T-helper 1 cell treated with Interleukin-12 subunit alpha and Interleukin-12 subunit beta and Interleukin-4 antibody, amounts not matched to agents 30 μg/mL and 1 μg/mL, for 36 hours (primary cell): ENCODE results near the gene SDK1.
"Not testable (repeated sequence)": the region's sequence is repeated elsewhere in the genome, so short reads cannot be mapped to it uniquely, and the experiment has no call there.

Experiments used
- H3K27ac Mint-ChIP-seq: one replicate; pipeline ENCODE4 v1.8.0; 2021; ENCODE audit warnings: mild to moderate bottlenecking, mixed read lengths
- H3K27me3 Mint-ChIP-seq: one replicate; pipeline ENCODE4 v1.8.0; 2021; ENCODE audit warnings: low read depth, mixed read lengths
- H3K36me3 Mint-ChIP-seq: one replicate; pipeline ENCODE4 v1.8.0; 2021; ENCODE audit warnings: low read depth, mixed read lengths
- H3K4me1 Mint-ChIP-seq: one replicate; pipeline ENCODE4 v1.8.0; 2021; ENCODE audit warnings: low read depth, mixed read lengths
- H3K4me3 Mint-ChIP-seq: one replicate; pipeline ENCODE4 v1.8.0; 2021; ENCODE audit warnings: mild to moderate bottlenecking, moderate library complexity, mixed read lengths
- H3K9me3 Mint-ChIP-seq: one replicate; pipeline ENCODE4 v1.8.0; 2021; ENCODE audit warnings: mixed read lengths

SDK1 gene

DNA sequence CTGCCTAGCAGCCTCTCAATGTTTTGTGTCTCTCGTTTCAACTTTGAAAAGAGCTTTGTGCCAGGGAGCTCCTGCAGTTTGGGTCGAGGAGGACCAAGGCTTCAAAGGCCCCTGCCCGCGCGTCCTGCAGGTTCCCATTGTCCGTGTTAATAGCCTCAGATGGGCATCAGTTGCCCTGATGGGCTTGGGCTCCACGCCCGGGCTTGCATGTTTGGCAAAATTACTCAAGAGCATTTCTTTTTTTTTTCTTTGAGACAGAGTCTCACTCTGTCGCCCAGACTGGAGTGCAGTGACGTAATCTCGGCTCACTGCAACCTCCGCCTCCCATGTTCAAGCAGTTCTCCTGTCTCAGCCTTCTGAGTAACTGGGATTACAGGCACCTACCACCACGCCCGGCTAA is 636.6 kb downstream of the SDK1 start:
- H3K27ac Mint-ChIP-seq: no peak overlapping the region
- no peaks in the 10 kb centered on the region for H3K4me1 Mint-ChIP-seq
- H3K27me3 Mint-ChIP-seq: no peaks in the 10 kb centered on the region
- no peaks in the 10 kb centered on the region for H3K36me3 Mint-ChIP-seq
- H3K4me3 Mint-ChIP-seq: no peak overlapping the region
- no peaks in the 10 kb centered on the region for H3K9me3 Mint-ChIP-seq

GRCh38 chr7:3941706-3942105 is 640.7 kb downstream of the SDK1 start:
- H3K9me3 Mint-ChIP-seq, H3K4me1 Mint-ChIP-seq, H3K4me3 Mint-ChIP-seq, H3K27me3 Mint-ChIP-seq, H3K36me3 Mint-ChIP-seq, H3K27ac Mint-ChIP-seq: not testable (repeated sequence)

GRCh38 chr7:3942276-3942675 is 641.2 kb downstream of the SDK1 start:
- Mint-ChIP-seq H3K27me3 (no peaks in the 10 kb centered on the region), H3K4me3 (no peak overlapping the region), H3K9me3 (no peaks in the 10 kb centered on the region), H3K36me3 (no peaks in the 10 kb centered on the region), H3K27ac (no peak overlapping the region), H3K4me1 (no peaks in the 10 kb centered on the region)

DNA sequence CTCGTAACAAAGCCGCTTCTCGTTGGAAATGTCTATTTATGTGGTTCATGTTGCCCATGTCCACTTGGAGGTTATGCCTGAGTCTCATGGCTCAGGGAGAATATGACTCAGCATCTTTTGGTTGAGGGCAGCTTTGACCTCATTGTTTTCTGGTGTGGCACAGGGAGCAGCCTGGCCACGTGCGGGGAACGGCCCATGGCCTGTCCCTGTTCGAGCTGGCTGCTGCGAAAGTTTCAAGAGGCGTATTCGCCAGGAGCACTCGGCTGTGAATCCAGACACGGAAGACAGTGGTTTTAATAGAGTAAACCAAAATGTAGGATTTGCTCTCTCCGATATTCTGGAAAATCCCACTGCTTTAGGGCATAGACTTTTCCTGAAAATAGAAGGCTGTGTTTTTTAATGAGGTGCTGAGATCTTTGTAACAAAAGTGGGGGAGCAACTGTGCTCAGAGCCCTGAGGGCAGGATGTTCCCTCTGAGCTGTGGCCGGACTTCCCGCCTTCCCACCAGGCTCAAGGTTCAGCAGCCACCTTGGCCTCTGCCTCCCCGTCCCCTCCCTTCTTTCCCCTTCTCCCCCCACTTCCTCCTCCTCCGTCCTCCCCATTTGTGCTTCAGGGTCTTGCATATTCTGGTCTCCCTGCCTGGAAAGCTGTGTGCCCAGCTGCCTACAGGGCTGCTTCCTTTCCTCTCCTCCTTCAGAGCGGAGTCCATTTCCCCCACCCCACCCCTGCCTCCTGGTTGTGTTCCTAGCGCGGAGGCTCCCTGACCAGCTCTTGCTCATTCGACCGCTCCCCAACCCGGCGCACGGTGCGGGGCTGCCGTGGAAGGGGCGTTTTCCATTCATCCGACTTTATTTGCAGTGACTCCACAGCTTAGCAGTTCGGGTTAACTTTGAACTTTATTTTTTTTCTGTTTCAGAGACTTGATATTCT is 642.0 kb downstream of the SDK1 start:
- Mint-ChIP-seq H3K27me3 (no peaks in the 10 kb centered on the region), H3K4me1 (no peaks in the 10 kb centered on the region), H3K9me3 (no peaks in the 10 kb centered on the region), H3K36me3 (no peaks in the 10 kb centered on the region), H3K4me3 (no peak overlapping the region), H3K27ac (no peak overlapping the region)

- no peaks in the 10 kb centered on the region for H3K36me3 Mint-ChIP-seq
- H3K9me3 Mint-ChIP-seq: no peaks in the 10 kb centered on the region
- H3K27me3 Mint-ChIP-seq: no peaks in the 10 kb centered on the region
These were observed 642.9 kb downstream of the SDK1 start for GRCh38 chr7:3943779-3944520.

GRCh38 chr7:3949242-3949640 is 648.2 kb downstream of the SDK1 start:
- Mint-ChIP-seq H3K27me3 (no peaks in the 10 kb centered on the region), H3K4me3 (no peak overlapping the region), H3K9me3 (no peaks in the 10 kb centered on the region), H3K4me1 (no peaks in the 10 kb centered on the region), H3K27ac (no peak overlapping the region), H3K36me3 (no peaks in the 10 kb centered on the region)

More at GRCh38 chr7:3943779-3944520, 642.9 kb downstream of the SDK1 start:
- H3K4me3 Mint-ChIP-seq: no peak overlapping the region
- H3K27ac Mint-ChIP-seq: no peak overlapping the region
- no peaks in the 10 kb centered on the region for H3K4me1 Mint-ChIP-seq

DNA sequence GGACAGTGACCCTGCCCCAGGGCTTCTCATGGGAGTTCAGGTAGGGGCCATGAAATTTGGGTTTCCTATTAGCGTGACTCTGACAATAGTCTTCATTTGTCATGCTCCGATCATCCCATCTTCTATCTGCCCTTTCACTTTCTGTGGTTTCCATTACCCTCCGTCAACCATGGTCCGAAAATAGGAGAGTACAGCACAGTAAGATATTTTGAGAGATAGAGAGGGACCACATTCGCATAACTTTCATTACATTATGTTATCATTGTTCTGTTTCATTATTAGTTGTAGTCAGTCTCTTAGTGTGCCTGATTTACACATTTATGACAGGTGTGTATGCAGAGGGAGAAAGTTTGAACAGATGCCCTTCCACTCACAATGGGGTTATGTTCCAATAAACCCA is 649.2 kb downstream of the SDK1 start:
- H3K9me3 Mint-ChIP-seq: no peaks in the 10 kb centered on the region
- H3K36me3 Mint-ChIP-seq: no peaks in the 10 kb centered on the region
- H3K27me3 Mint-ChIP-seq: no peaks in the 10 kb centered on the region
- H3K27ac Mint-ChIP-seq: no peak overlapping the region
- no peaks in the 10 kb centered on the region for H3K4me1 Mint-ChIP-seq
- no peak overlapping the region for H3K4me3 Mint-ChIP-seq

- H3K27ac Mint-ChIP-seq: no peak overlapping the region
- H3K27me3 Mint-ChIP-seq: no peaks in the 10 kb centered on the region
- H3K9me3 Mint-ChIP-seq: no peaks in the 10 kb centered on the region
- H3K4me3 Mint-ChIP-seq: no peak overlapping the region
- H3K36me3 Mint-ChIP-seq: no peaks in the 10 kb centered on the region
- H3K4me1 Mint-ChIP-seq: no peaks in the 10 kb centered on the region
These were observed 650.4 kb downstream of the SDK1 start for GRCh38 chr7:3951316-3952055.

GRCh38 chr7:3953133-3953532 is 652.1 kb downstream of the SDK1 start:
- no peaks in the 10 kb centered on the region for H3K4me1 Mint-ChIP-seq
- no peak overlapping the region for H3K4me3 Mint-ChIP-seq
- no peaks in the 10 kb centered on the region for H3K27me3 Mint-ChIP-seq
- no peaks in the 10 kb centered on the region for H3K9me3 Mint-ChIP-seq
- no peak overlapping the region for H3K27ac Mint-ChIP-seq
- H3K36me3 Mint-ChIP-seq: no peaks in the 10 kb centered on the region

- Mint-ChIP-seq H3K27me3 (no peaks in the 10 kb centered on the region), H3K4me1 (no peaks in the 10 kb centered on the region), H3K9me3 (no peaks in the 10 kb centered on the region), H3K4me3 (no peak overlapping the region), H3K36me3 (no peaks in the 10 kb centered on the region), H3K27ac (no peak overlapping the region)
These were observed 652.9 kb downstream of the SDK1 start for GRCh38 chr7:3953946-3954345.

DNA sequence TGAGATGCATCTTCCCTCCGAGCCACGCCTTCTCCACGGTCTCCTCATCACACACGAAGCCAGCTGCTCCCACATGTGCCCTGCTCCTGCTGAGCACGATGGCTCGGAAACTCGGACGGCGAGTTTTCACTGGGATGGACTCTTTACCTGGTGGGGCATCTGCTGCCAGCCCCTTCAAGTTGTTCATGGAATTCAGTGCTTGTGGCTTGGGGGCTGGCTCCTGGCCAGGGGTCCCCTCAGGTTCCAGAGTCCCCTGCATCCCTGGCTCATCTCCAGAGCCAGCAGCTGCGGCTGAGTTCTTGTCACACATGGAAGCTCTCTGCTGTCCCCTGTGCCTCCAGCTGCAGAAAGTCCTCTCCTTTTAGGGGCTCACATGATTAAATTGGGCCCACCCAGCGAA is 654.0 kb downstream of the SDK1 start:
- no peak overlapping the region for H3K27ac Mint-ChIP-seq

GRCh38 chr7:3955751-3956696 is 655.0 kb downstream of the SDK1 start:
- Mint-ChIP-seq H3K4me1 (no peaks in the 10 kb centered on the region), H3K27me3 (no peaks in the 10 kb centered on the region), H3K36me3 (no peaks in the 10 kb centered on the region), H3K9me3 (no peaks in the 10 kb centered on the region), H3K27ac (no peak overlapping the region), H3K4me3 (no peak overlapping the region)

More for the DNA sequence above, 654.0 kb downstream of the SDK1 start:
- H3K27me3 Mint-ChIP-seq: no peaks in the 10 kb centered on the region
- H3K36me3 Mint-ChIP-seq: no peaks in the 10 kb centered on the region
- no peaks in the 10 kb centered on the region for H3K9me3 Mint-ChIP-seq
- H3K4me3 Mint-ChIP-seq: no peak overlapping the region
- no peaks in the 10 kb centered on the region for H3K4me1 Mint-ChIP-seq

- Mint-ChIP-seq H3K4me1 (no peaks in the 10 kb centered on the region), H3K4me3 (no peak overlapping the region), H3K27ac (no peak overlapping the region), H3K27me3 (no peaks in the 10 kb centered on the region), H3K36me3 (no peaks in the 10 kb centered on the region), H3K9me3 (no peaks in the 10 kb centered on the region)
These were observed 655.9 kb downstream of the SDK1 start for GRCh38 chr7:3956949-3957348.
